Stimulated activated CD4-positive, alpha-beta T cell treated with anti-CD3 and anti-CD28 coated beads, Interleukin-12 subunit alpha, Interleukin-12 subunit beta, amount 100 ng/mL, for 24 hours (primary cell): ENCODE results near the gene TRAM2.
A peak's percentile ranks its signal among the peaks of the same experiment; 100 is the strongest.

Source experiments
- DNase-seq, 2 experiments: peaks; one replicate each; pipeline ENCODE4 v3.0.0-alpha.2; 2020; ENCODE audit warnings: low read depth in 2 of 2

The TRAM2 gene

GRCh38 chr6:52595000-52595795, 18.3 kb upstream of the TRAM2 start:
- no peak for DNase-seq

GRCh38 chr6:52594221-52594620, 17.4 kb upstream of the TRAM2 start:
- no peak for DNase-seq

GRCh38 chr6:52591832-52592231, 15.0 kb upstream of the TRAM2 start:
- DNase-seq = no peak

- no peak for DNase-seq
Observed at GRCh38 chr6:52590152-52590891, 13.5 kb upstream of the TRAM2 start.

- DNase-seq = no peak
Observed at GRCh38 chr6:52588710-52589091, 11.8 kb upstream of the TRAM2 start.

- no peak for DNase-seq
Observed at GRCh38 chr6:52588087-52588709, 11.3 kb upstream of the TRAM2 start.

GRCh38 chr6:52587001-52587400, 10.1 kb upstream of the TRAM2 start:
- no peak for DNase-seq

- no peak for DNase-seq
Observed at GRCh38 chr6:52584203-52584602, 7.3 kb upstream of the TRAM2 start.

GRCh38 chr6:52582996-52583395, 6.1 kb upstream of the TRAM2 start:
- DNase-seq = no peak

- DNase-seq = no peak
Observed at GRCh38 chr6:52582446-52582845, 5.6 kb upstream of the TRAM2 start.

GRCh38 chr6:52580905-52581304, 4.0 kb upstream of the TRAM2 start:
- no peak for DNase-seq

GRCh38 chr6:52579006-52579660, 2.3 kb upstream of the TRAM2 start:
- no peak for DNase-seq

GRCh38 chr6:52577778-52578463, 1.1 kb upstream of the TRAM2 start:
- DNase-seq = no peak

- peak; percentile 17 to 43 for DNase-seq
Observed at GRCh38 chr6:52576392-52577021, 353 bp downstream of the TRAM2 start.

- DNase-seq = no peak
Observed at GRCh38 chr6:52576054-52576391, 837 bp downstream of the TRAM2 start.

GRCh38 chr6:52575502-52575892, 1.4 kb downstream of the TRAM2 start:
- no peak for DNase-seq

- DNase-seq = peak; percentile 15 to 21
Observed at GRCh38 chr6:52574709-52575501, 2.0 kb downstream of the TRAM2 start.

- DNase-seq = no peak
Observed at GRCh38 chr6:52573295-52573694, 3.6 kb downstream of the TRAM2 start.

- DNase-seq = no peak
Observed at GRCh38 chr6:52572536-52572935, 4.3 kb downstream of the TRAM2 start.

- no peak for DNase-seq
Observed at GRCh38 chr6:52571099-52571755, 5.6 kb downstream of the TRAM2 start.
